Heart right ventricle (tissue), 16 donors: Measurements from ENCODE around the gene PCNP. TPM values are rescaled to one million over a fixed set of nuclear protein-coding genes. Genes with fewer than 3 reads are reported as not detected.
A peak's percentile ranks its signal among the peaks of the same experiment; 100 is the strongest.

Source experiments
- ATAC-seq, 8 donors: fragments of 200-7000 bp; cut with Tn5 transposase; one replicate each; pipeline ENCODE4 v1.9.1; 2020; ENCODE audit warnings: mild to moderate bottlenecking in 8 of 8, moderate library complexity in 8 of 8, moderate number of reproducible peaks in 1 of 8
- DNase-seq, 2 donors: peaks; one replicate each; pipeline ENCODE4 v3.0.0-alpha.2; 2020
- H3K27ac ChIP-seq, 10 donors: fragments of 200-600 bp; sonication (generic) in 2 of 10; one replicate each; pipeline versions ENCODE4 v1.5.0 to v1.8.0; 2020 to 2022; ENCODE audit warnings: mild to moderate bottlenecking in 3 of 10
- H3K27me3 ChIP-seq, 7 donors: fragments of 200-600 bp; one replicate each; pipeline ENCODE4 v1.8.0; 2021 to 2022; ENCODE audit warnings: mild to moderate bottlenecking in 2 of 7
- H3K36me3 ChIP-seq, 9 donors: fragments of 200-600 bp; sonication (generic) in 1 of 9; one replicate each; pipeline versions ENCODE4 v1.5.0 to v1.8.0; 2020 to 2022; ENCODE audit warnings: mild to moderate bottlenecking in 2 of 9
- H3K4me1 ChIP-seq, 9 donors: fragments of 200-600 bp; sonication (generic) in 1 of 9; one replicate each; pipeline versions ENCODE4 v1.5.0 to v1.8.0; 2020 to 2022; ENCODE audit warnings: mild to moderate bottlenecking in 4 of 9
- H3K4me3 ChIP-seq, 10 donors: fragments of 200-600 bp; sonication (generic) in 2 of 10; one replicate each; pipeline versions ENCODE4 v1.5.0 to v1.8.0; 2020 to 2022; ENCODE audit warnings: mild to moderate bottlenecking in 7 of 10, moderate library complexity in 2 of 10
- H3K9me3 ChIP-seq, 11 donors: fragments of 200-600 bp in 10 of 11; sonication (generic) in 2 of 11; one replicate each; pipeline versions ENCODE4 v1.5.0 to v1.8.0; 2013 to 2022; ENCODE audit warnings: mild to moderate bottlenecking in 2 of 11, control low read depth in 1 of 11, moderate library complexity in 1 of 11
- CTCF ChIP-seq, 9 donors: fragments of 200-600 bp; sonication (generic) in 2 of 9; IDR thresholded peaks; one replicate each; pipeline versions ENCODE4 v1.5.0 to v1.8.0; 2021 to 2022; ENCODE audit warnings: antibody characterized with exemption in 9 of 9, mild to moderate bottlenecking in 5 of 9, moderate library complexity in 1 of 9
- WGBS, 2 donors: extraction: QIAGEN DNeasy Blood & Tissue Kit; methylation state at CpG; one replicate each; pipeline ENCODE4 v1.1.7; 2013; ENCODE audit warnings: inconsistent platforms in 1 of 2; 5-methylcytosine and 5-hydroxymethylcytosine counted together
- intact Hi-C, 10 donors: fragments of 100-400 bp; cut with DNase I; formaldehyde crosslinking; loops; one replicate each; pipeline versions ENCODE4 v1.11.1 to v1.14.2; 2022
- long read RNA-seq, 3 donors: library from polyadenylated mRNA; unstranded; transcript quantifications; one replicate each; pipeline ENCODE4 v2.0.0, GENCODE V29; 2020 to 2021
- polyA plus RNA-seq, 2 donors: library from polyadenylated mRNA; stranded (reverse); fragments of 200-250 nt; gene quantifications; one replicate each; pipeline ENCODE4 v1.2.3, GENCODE V29; 2013
- total RNA-seq, 10 donors: library from RNA; stranded (reverse); fragmentation: NEBNext Ultra II Directional in 3 of 10; extraction: Animal tissue kit (Norgen Biotek cat#: 25700) in 3 of 10; gene quantifications; one replicate each; pipeline versions ENCODE4 v1.2.1 to v1.2.4, GENCODE V29; 2021 to 2023
- donor health status: Arrhythmogenic right ventricular cardiomyopathy.
- donor health status: ischemic (EF 13 %, LVEDD 7.1; RV severe dilation, severe dysfunction).
- donor health status: healthy with polysubstance abuse.
- donor health status: DM: no; HTN: yes; CAD: no.
- donor health status: DM: no; HTN: no; CAD: no.
- donor health status: ischemic (EF 25% LVEDD 6.9; RV normal size, moderate dysfunction).
- donor health status: ischemic (EF 25% LVEDD 5.7; RV mildly dilated, moderate dysfunction).
- donor health status: healthy.
- donor health status: DM: yes; HTN: yes; CAD: no.
- donor health status: Ischemic cardiomyopathy.
- donor health status: ischemic (EF 35%, LVEDD 5.7; RV mildly dilated, moderate dysfunction).
- donor health status: nonischemic (EF 11% LVEDD 7.7; RV severe dilation, severe dysfunction).
- donor health status: DM: yes; HTN: yes; CAD: no.
- donor health status: PGD.
- donor health status: ischemic (EF 29% LVEDD 5.4; RV normal size, mild dysfunction).
- donor health status: nonischemic (EF 23%, LVEDD 6.1; RV moderate dilation, normal function).

The PCNP gene
- total RNA-seq = 100 to 1,000 TPM; 114 to 145 (median 124) TPM
- 10 to 100 TPM; 64.3 to 72.2 TPM for polyA plus RNA-seq
- long read RNA-seq, donor 1, transcript PCNP-202 (5 exons, 2,165 nt) = minor isoform, 36 of 208 reads
- long read RNA-seq, donor 1, transcript PCNP-204 (4 exons, 2,028 nt) = minor isoform, 8 of 208 reads
- long read RNA-seq, donor 1, transcript PCNP-201 (5 exons, 2,342 nt) = major isoform, 134 of 208 reads
- long read RNA-seq, donor 1, partial matches to known transcripts = 1 of 208 reads
- long read RNA-seq, donor 1, other reads (novel, unspliced or antisense) = 27 of 208 reads
- long read RNA-seq, donor 2, transcript PCNP-202 (5 exons, 2,165 nt) = minor isoform, 63 of 242 reads
- long read RNA-seq, donor 2, transcript PCNP-204 (4 exons, 2,028 nt) = minor isoform, 18 of 242 reads
- long read RNA-seq, donor 2, transcript PCNP-201 (5 exons, 2,342 nt) = major isoform, 132 of 242 reads
- long read RNA-seq, donor 2, partial matches to known transcripts = 1 of 242 reads
- long read RNA-seq, donor 2, other reads (novel, unspliced or antisense) = 22 of 242 reads
- long read RNA-seq, donor 3, transcript PCNP-207 (5 exons, 786 nt) = minor isoform, 10 of 528 reads
- long read RNA-seq, donor 3, transcript PCNP-202 (5 exons, 2,165 nt) = minor isoform, 118 of 528 reads
- long read RNA-seq, donor 3, transcript PCNP-204 (4 exons, 2,028 nt) = minor isoform, 53 of 528 reads
- long read RNA-seq, donor 3, transcript PCNP-201 (5 exons, 2,342 nt) = major isoform, 301 of 528 reads
- long read RNA-seq, donor 3, partial matches to known transcripts = 5 of 528 reads
- long read RNA-seq, donor 3, other reads (novel, unspliced or antisense) = 39 of 528 reads

- Histone ChIP-seq H3K4me3 (peak within 1 kb of the TSS; percentile 75 to 93 (median 92)), H3K9me3 (no peaks in the 10 kb centered on the region), H3K27me3 (no peaks in the 10 kb centered on the region), H3K4me1 (peaks cover 3 to 47% (median 40%) of the 10 kb centered on the region in 9 donors), H3K27ac (peak within 1 kb of the TSS; percentile 94 to 99 (median 98)), H3K36me3 (peaks cover 0 to 15% (median 7%) of the 10 kb centered on the region in 9 donors)
- ATAC-seq (peak; percentile 95 to 97 (median 96)), DNase-seq (peak; percentile 98 to 100)
- intact Hi-C loops = loop anchor here in 8 of 10 donors (1.0 to 10.0 kb wide), 10 partner anchors 11 to 114 kb away; partner anchors contain the start of genes SENP7 (in 5 of the 8), ZBTB11 (in 3 of the 8) and RPL24 (in 1 of the 8)
- TF ChIP-seq CTCF (IDR thresholded peaks at IDR 0.05) = peak; percentile 79 to 97 (median 92)
- 1 to 2% methylated on average over 47 of the region's 47 CpGs for WGBS, 2 donors
Measured at GRCh38 chr3:101573449-101574387, at the start of gene PCNP. Gene PCNP, plus strand, starts transcription at chr3:101574180. Its CDS starts 36 bp downstream, at chr3:101574216.

GRCh38 chr3:101527441-101527840, 46.5 kb upstream of the PCNP start:
- 68 to 73% methylated on average over 4 of the region's 4 CpGs for WGBS, 2 donors
- H3K36me3 ChIP-seq = no peaks in the 10 kb centered on the region

GRCh38 chr3:101527906-101528305, 46.1 kb upstream of the PCNP start:
- Histone ChIP-seq H3K27me3 (no peaks in the 10 kb centered on the region), H3K36me3 (no peaks in the 10 kb centered on the region), H3K27ac (no peak overlapping the region), H3K4me1 (no peaks in the 10 kb centered on the region), H3K9me3 (peaks cover 0 to 10% (median 0%) of the 10 kb centered on the region in 11 donors), H3K4me3 (no peak overlapping the region)
- DNase-seq (no peak), ATAC-seq (no peak)
- TF ChIP-seq CTCF (IDR thresholded peaks at IDR 0.05) = no peak
- intact Hi-C loops = no loop called here
- 43 to 53% methylated on average over 1 of the region's 1 CpG for WGBS, 2 donors

More at GRCh38 chr3:101527441-101527840, 46.5 kb upstream of the PCNP start:
- ATAC-seq = no peak
- TF ChIP-seq CTCF (IDR thresholded peaks at IDR 0.05) = no peak
- Histone ChIP-seq H3K27me3 (no peaks in the 10 kb centered on the region), H3K4me3 (no peak overlapping the region), H3K9me3 (peaks cover 0 to 10% (median 0%) of the 10 kb centered on the region in 11 donors), H3K27ac (no peak overlapping the region), H3K4me1 (no peaks in the 10 kb centered on the region)
- DNase-seq = no peak
- intact Hi-C loops = no loop called here
